Mammary epithelial cell (primary cell): ENCODE results near the gene NUTM1.

Experiments used
- EZH2 ChIP-seq: IDR thresholded peaks from 2 replicates; pipeline ENCODE4 v1.6.1; 2012; ENCODE audit warnings: low read length, inconsistent platforms, borderline replicate concordance
- TF ChIP-seq, protein P1 (sequence below), 2 donors: IDR thresholded peaks in 1 of 2; conservative IDR thresholded peaks in 1 of 2; 2 replicates each; pipeline ENCODE4 v1.5.1; 2011 to 2012; ENCODE audit warnings: inconsistent platforms in 2 of 2, low read length in 2 of 2, mild to moderate bottlenecking in 2 of 2, control low read depth in 1 of 2, low read depth in 1 of 2; ENCODE audit not compliant: insufficient read depth in 1 of 2; ENCODE audit errors: extremely low read depth in 1 of 2

DNA sequence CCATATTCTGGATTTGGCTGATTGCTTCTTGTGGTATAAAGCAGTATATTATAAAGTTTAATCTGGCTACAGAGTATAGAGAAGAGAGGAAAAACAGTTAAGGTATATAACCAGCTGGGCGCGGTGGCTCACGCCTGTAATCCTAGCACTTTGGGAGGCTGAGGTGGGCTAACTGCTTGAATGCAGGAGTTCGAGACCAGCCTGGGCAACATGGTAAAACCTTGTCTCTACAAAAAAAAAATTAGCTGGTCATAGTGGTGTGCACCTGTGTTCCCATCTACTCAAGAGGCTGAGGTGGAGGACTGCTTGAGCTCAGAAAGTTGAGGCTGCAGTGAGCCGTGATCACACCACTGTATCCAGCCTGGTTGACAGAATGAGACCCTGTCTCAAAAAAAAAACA is 12.8 kb upstream of the NUTM1 start:
- TF ChIP-seq, protein P1, sequence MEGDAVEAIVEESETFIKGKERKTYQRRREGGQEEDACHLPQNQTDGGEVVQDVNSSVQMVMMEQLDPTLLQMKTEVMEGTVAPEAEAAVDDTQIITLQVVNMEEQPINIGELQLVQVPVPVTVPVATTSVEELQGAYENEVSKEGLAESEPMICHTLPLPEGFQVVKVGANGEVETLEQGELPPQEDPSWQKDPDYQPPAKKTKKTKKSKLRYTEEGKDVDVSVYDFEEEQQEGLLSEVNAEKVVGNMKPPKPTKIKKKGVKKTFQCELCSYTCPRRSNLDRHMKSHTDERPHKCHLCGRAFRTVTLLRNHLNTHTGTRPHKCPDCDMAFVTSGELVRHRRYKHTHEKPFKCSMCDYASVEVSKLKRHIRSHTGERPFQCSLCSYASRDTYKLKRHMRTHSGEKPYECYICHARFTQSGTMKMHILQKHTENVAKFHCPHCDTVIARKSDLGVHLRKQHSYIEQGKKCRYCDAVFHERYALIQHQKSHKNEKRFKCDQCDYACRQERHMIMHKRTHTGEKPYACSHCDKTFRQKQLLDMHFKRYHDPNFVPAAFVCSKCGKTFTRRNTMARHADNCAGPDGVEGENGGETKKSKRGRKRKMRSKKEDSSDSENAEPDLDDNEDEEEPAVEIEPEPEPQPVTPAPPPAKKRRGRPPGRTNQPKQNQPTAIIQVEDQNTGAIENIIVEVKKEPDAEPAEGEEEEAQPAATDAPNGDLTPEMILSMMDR (conservative IDR thresholded peaks at IDR 0.05 in 1 of 2, IDR thresholded peaks at IDR 0.05 in 1 of 2; ENCODE audit: extremely low read depth in 1 of 2, insufficient read depth in 1 of 2, low read depth in 1 of 2, low read length in 2 of 2) = no peak
- TF ChIP-seq EZH2 = no peak
